Stimulated activated CD4-positive, alpha-beta T cell treated with anti-CD3 and anti-CD28 coated beads, Interleukin-2, amount 100 ng/mL, for 48 hours (primary cell): ENCODE measurements around the gene SERPINC1.
"Not testable (repeated sequence)": the region's sequence is repeated elsewhere in the genome, so short reads cannot be mapped to it uniquely, and the experiment has no call there.

Source experiments
- DNase-seq, 2 donors: peaks; one replicate each; pipeline ENCODE4 v3.0.0-alpha.2; 2020

SERPINC1 gene

GRCh38 chr1:173917149-173917548 lies at the start of gene SERPINC1:
Gene SERPINC1, minus strand, starts transcription at chr1:173917327. Its CDS starts 68 bp downstream, at chr1:173917259.
- DNase-seq, result no peak

- not testable (repeated sequence) for DNase-seq
These were observed 48.8 kb upstream of the SERPINC1 start for GRCh38 chr1:173965896-173966295.

- no peak for DNase-seq
These were observed 46.4 kb upstream of the SERPINC1 start for GRCh38 chr1:173963477-173963876.

GRCh38 chr1:173960625-173961024 lies 43.5 kb upstream of the SERPINC1 start:
- DNase-seq, result no peak

GRCh38 chr1:173954179-173954578 lies 37.1 kb upstream of the SERPINC1 start:
- DNase-seq, result no peak

- DNase-seq, result no peak
These were observed 31.5 kb upstream of the SERPINC1 start for GRCh38 chr1:173948594-173948993.

GRCh38 chr1:173946380-173946921 lies 29.3 kb upstream of the SERPINC1 start:
- DNase-seq, result no peak

GRCh38 chr1:173937062-173937461 lies 19.9 kb upstream of the SERPINC1 start:
- DNase-seq, result no peak

- no peak for DNase-seq
These were observed 17.3 kb upstream of the SERPINC1 start for GRCh38 chr1:173934440-173934839.

GRCh38 chr1:173930541-173930940 lies 13.4 kb upstream of the SERPINC1 start:
- DNase-seq, result not testable (repeated sequence)

GRCh38 chr1:173925306-173926242 lies 8.4 kb upstream of the SERPINC1 start:
- no peak for DNase-seq

GRCh38 chr1:173920861-173921260 lies 3.7 kb upstream of the SERPINC1 start:
- DNase-seq, result no peak

- no peak for DNase-seq
These were observed 737 bp upstream of the SERPINC1 start for GRCh38 chr1:173917635-173918493.

- DNase-seq, result no peak
These were observed 460 bp downstream of the SERPINC1 start for GRCh38 chr1:173916667-173917066.

- DNase-seq, result no peak
These were observed 1.5 kb downstream of the SERPINC1 start for GRCh38 chr1:173915596-173915995.

GRCh38 chr1:173914366-173914871 lies 2.7 kb downstream of the SERPINC1 start:
- peak; percentile 7 to 26 for DNase-seq

- no peak for DNase-seq
These were observed 4.0 kb downstream of the SERPINC1 start for GRCh38 chr1:173913111-173913510.

- DNase-seq, result no peak
These were observed 13.1 kb downstream of the SERPINC1 start for GRCh38 chr1:173903827-173904531.

- DNase-seq, result no peak
These were observed 16.1 kb downstream of the SERPINC1 start for GRCh38 chr1:173900992-173901391.

GRCh38 chr1:173900427-173900826 lies 16.7 kb downstream of the SERPINC1 start:
- no peak for DNase-seq

- no peak for DNase-seq
These were observed 22.9 kb downstream of the SERPINC1 start for GRCh38 chr1:173894189-173894588.

GRCh38 chr1:173893611-173894010 lies 23.5 kb downstream of the SERPINC1 start:
- no peak for DNase-seq
